Prostate gland (tissue), 2 donors: ENCODE results near the gene MRE11. TPM values are rescaled to one million over a fixed set of nuclear protein-coding genes. Genes with fewer than 3 reads are reported as not detected.

Experiments used
- DNase-seq: peaks from one replicate; pipeline ENCODE4 v3.0.0-alpha.2; 2019; ENCODE audit warnings: low spot score
- H3K27ac ChIP-seq, 2 donors: fragments of 200-600 bp; sonication (generic); 2 replicates each; pipeline ENCODE4 v1.5.1; 2017 to 2019
- H3K27me3 ChIP-seq: fragments of 200-600 bp; sonication (generic); replicated peaks from 2 replicates; pipeline ENCODE4 v1.5.1; 2019; ENCODE audit not compliant: insufficient read depth
- H3K36me3 ChIP-seq, 2 donors: fragments of 200-600 bp; sonication (generic); 1 replicate in 1 of 2; 2 replicates in 1 of 2; pipeline versions ENCODE4 v1.5.1 to v1.8.1; 2017 to 2019
- H3K4me1 ChIP-seq: fragments of 200-600 bp; sonication (generic); replicated peaks from 2 replicates; pipeline ENCODE4 v1.5.1; 2019
- H3K4me3 ChIP-seq, 2 donors: fragments of 200-600 bp; sonication (generic); 2 replicates each; pipeline ENCODE4 v1.5.1; 2017 to 2019
- H3K9me3 ChIP-seq: fragments of 200-600 bp; sonication (generic); 2 replicates; pipeline ENCODE4 v1.5.1; 2017
- CTCF ChIP-seq, 4 experiments: fragments of 200-600 bp in 2 of 4; fragments of 450-650 bp in 2 of 4; sonication (generic) in 2 of 4; IDR thresholded peaks; 1 replicate in 3 of 4; 2 replicates in 1 of 4; pipeline ENCODE4 v1.5.1; 2016 to 2019; ENCODE audit warnings: antibody characterized with exemption in 4 of 4, mild to moderate bottlenecking in 2 of 4, moderate library complexity in 2 of 4
- POLR2A ChIP-seq: fragments of 450-650 bp; IDR thresholded peaks from one replicate; pipeline ENCODE4 v1.6.1; 2016; ENCODE audit warnings: antibody characterized with exemption, mild to moderate bottlenecking
- POLR2AphosphoS5 ChIP-seq: sonication (generic); formaldehyde crosslinking; IDR thresholded peaks from one replicate; pipeline ENCODE4 v1.6.1; 2017; ENCODE audit warnings: antibody characterized with exemption
- WGBS: methylation state at CpG from one replicate; pipeline ENCODE4 v1.1.5; 2018; 5-methylcytosine and 5-hydroxymethylcytosine counted together
- intact Hi-C: fragments of 100-400 bp; cut with DNase I; formaldehyde crosslinking; loops from one replicate; pipeline ENCODE4 v1.14.2; 2022
- total RNA-seq, 2 donors: library from RNA; depleted of rRNA; stranded (reverse); fragments of >200 nt; gene quantifications; one replicate each; pipeline ENCODE4 v1.1.0, GENCODE V29; 2016

MRE11 gene
- 10 to 100 TPM; 12.3 to 14.1 TPM for total RNA-seq

DNA sequence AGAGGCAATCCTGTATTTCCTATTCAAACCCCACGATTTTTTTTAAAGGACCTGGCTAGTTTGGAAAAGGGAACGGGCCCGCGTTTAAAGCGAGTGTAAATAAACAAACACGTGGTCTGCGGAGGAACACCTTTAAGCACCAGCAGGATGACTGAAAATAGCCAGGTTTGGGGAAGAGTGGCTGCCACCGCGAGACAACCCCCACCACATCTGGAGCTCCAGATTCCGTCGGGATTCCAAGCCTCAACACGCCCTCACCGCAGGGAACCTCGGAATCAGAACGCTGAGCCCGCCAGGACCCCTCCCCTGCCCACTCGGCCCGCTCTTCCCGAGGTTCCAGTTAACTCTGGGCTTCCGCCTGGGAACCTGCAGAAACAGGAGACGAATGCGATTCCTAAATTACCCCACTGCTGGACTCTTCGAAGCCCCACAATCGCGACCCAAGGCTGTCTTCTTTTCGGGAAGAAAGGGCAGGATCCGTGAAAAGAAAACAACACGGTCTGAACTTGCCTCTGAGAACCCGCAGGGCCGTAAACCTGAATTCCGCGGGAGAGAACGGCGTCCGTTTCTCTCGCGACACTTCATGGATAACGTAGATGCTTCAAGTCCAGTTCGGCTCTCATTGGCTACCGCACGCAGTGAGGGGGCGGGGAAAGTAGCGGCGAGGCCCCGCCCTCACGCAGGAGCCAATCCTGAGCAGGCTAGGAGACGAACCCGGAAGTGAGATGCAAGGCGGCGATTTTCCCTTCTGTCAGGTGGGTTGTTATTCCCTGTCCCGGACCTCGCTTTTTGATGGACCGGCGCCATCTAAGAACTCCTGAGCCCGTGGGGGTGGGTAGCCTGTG lies at the start of gene MRE11, which contains the start of gene ANKRD49:
Gene MRE11 (minus strand): TSS at position 564 of the 845 bp plus-strand sequence. CDS start 1,043 bp downstream, outside the sequence.
Gene ANKRD49 (plus strand): TSS at position 704 of the 845 bp plus-strand sequence. CDS start 2,710 bp downstream, outside the sequence.
- under 1% methylated on average over 53 of the region's 55 CpGs for WGBS
- Histone ChIP-seq H3K4me3 (peak within 1 kb of the TSS; percentile 75 to 81), H3K9me3 (no peaks in the 10 kb centered on the region), H3K36me3 (peaks cover 0 to 4% of the 10 kb centered on the region in 2 donors), H3K27me3 (no peaks in the 10 kb centered on the region), H3K27ac (peak within 1 kb of the TSS; percentile 70 to 81), H3K4me1 (peaks cover 5% of the 10 kb centered on the region)
- intact Hi-C loops = loop anchor here (10.0 kb wide), 1 partner anchor 309 kb away; no protein-coding TSS in a partner anchor
- DNase-seq = peak; percentile 98
- TF ChIP-seq POLR2A (peak; percentile 30), CTCF (IDR thresholded peaks at IDR 0.05) (peak in 1 of 4 experiments; percentile 3), POLR2AphosphoS5 (peak; percentile 93)

GRCh38 chr11:94539420-94539819 lies 45.8 kb upstream of the MRE11 start:
- H3K4me3 ChIP-seq = no peak overlapping the region

GRCh38 chr11:94537031-94537600 lies 43.5 kb upstream of the MRE11 start:
- H3K27ac ChIP-seq = no peak overlapping the region
- no peaks in the 10 kb centered on the region for H3K36me3 ChIP-seq
- H3K27me3 ChIP-seq = no peaks in the 10 kb centered on the region
- TF ChIP-seq POLR2A = no peak
- TF ChIP-seq POLR2AphosphoS5 = no peak
- TF ChIP-seq CTCF (IDR thresholded peaks at IDR 0.05) = no peak
- DNase-seq = no peak
- H3K4me3 ChIP-seq = no peak overlapping the region
- 37% methylated on average over 3 of the region's 3 CpGs for WGBS
- no peaks in the 10 kb centered on the region for H3K4me1 ChIP-seq
- intact Hi-C loops = no loop called here
- no peaks in the 10 kb centered on the region for H3K9me3 ChIP-seq

More at GRCh38 chr11:94539420-94539819, 45.8 kb upstream of the MRE11 start:
- 61% methylated on average over 1 of the region's 1 CpG for WGBS
- Histone ChIP-seq H3K27ac (no peak overlapping the region), H3K36me3 (no peaks in the 10 kb centered on the region), H3K9me3 (no peaks in the 10 kb centered on the region), H3K27me3 (no peaks in the 10 kb centered on the region), H3K4me1 (no peaks in the 10 kb centered on the region)
- DNase-seq = no peak
- TF ChIP-seq POLR2AphosphoS5 (no peak), POLR2A (no peak), CTCF (IDR thresholded peaks at IDR 0.05) (no peak)
- intact Hi-C loops = no loop called here

DNA sequence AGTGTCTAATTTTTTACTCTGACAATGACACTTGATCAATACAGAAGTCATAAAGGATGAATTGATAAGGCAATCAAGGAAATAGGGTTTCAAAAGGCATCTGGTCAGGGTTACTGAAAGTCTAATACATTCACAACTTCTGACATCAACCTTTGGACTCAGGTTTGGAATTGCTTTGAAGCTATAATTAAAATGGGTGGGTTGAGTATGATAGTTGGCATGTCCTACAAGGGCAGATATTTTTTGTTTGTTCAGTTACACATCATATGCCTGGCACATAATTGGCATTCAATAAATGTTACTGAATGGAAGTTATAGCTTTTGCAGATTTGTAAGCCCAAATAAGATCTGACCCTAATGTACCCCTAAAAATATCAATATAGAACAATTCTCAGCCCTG lies 42.7 kb upstream of the MRE11 start:
- Histone ChIP-seq H3K4me3 (no peak overlapping the region), H3K4me1 (no peaks in the 10 kb centered on the region), H3K9me3 (no peaks in the 10 kb centered on the region), H3K36me3 (no peaks in the 10 kb centered on the region), H3K27me3 (no peaks in the 10 kb centered on the region), H3K27ac (no peak overlapping the region)
- TF ChIP-seq POLR2AphosphoS5 (no peak), POLR2A (no peak), CTCF (IDR thresholded peaks at IDR 0.05) (no peak)
- no peak for DNase-seq
- intact Hi-C loops = no loop called here
